B cell (primary cell): ENCODE results near the gene ETV3L.

ENCODE experiments used
- EZH2 ChIP-seq: IDR thresholded peaks from 2 replicates; pipeline ENCODE4 v1.6.1; 2012; ENCODE audit warnings: borderline replicate concordance, low read depth, mild to moderate bottlenecking, moderate library complexity, low read length; ENCODE audit not compliant: insufficient read depth, poor library complexity, severe bottlenecking
- TF ChIP-seq, protein P1 (sequence below): fragments of 200-600 bp; IDR thresholded peaks from one replicate; pipeline ENCODE4 v1.8.0; 2022; ENCODE audit warnings: antibody characterized with exemption, mild to moderate bottlenecking

DNA sequence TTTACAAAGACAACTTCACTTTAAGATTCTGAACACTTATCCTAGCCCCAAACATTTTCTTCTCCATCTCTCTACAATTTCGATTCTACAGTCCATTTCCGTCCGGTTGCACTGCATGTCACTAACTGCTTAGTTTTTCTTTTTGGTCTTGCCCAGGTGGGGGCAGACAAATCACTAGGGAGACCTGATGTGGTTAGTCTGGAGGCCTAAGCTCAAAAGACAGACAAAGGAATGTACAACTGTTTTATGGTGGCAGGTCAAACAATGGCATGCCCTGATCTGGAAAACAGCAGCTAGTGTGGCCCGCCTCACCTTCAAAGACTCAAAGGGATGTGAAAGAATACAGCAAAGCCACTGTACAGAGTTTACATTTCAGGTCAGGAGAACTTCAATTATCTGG lies 34.8 kb upstream of the ETV3L start:
- TF ChIP-seq, protein P1, sequence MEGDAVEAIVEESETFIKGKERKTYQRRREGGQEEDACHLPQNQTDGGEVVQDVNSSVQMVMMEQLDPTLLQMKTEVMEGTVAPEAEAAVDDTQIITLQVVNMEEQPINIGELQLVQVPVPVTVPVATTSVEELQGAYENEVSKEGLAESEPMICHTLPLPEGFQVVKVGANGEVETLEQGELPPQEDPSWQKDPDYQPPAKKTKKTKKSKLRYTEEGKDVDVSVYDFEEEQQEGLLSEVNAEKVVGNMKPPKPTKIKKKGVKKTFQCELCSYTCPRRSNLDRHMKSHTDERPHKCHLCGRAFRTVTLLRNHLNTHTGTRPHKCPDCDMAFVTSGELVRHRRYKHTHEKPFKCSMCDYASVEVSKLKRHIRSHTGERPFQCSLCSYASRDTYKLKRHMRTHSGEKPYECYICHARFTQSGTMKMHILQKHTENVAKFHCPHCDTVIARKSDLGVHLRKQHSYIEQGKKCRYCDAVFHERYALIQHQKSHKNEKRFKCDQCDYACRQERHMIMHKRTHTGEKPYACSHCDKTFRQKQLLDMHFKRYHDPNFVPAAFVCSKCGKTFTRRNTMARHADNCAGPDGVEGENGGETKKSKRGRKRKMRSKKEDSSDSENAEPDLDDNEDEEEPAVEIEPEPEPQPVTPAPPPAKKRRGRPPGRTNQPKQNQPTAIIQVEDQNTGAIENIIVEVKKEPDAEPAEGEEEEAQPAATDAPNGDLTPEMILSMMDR, result no peak
- TF ChIP-seq EZH2, result no peak
